HEK293 (cell line): ENCODE results near the gene ZNF641.

Experiments used
- CTCF ChIA-PET: fragments of 350-600 bp; formaldehyde crosslinking; extraction: SDS; loops from one replicate; lab custom pipeline; 2021; ENCODE audit warnings: antibody characterized with exemption; lab: Yijun Ruan, JAX
- POLR2A ChIA-PET: fragments of 300-600 bp; formaldehyde crosslinking; extraction: SDS; loops from one replicate; lab custom pipeline; 2020; ENCODE audit warnings: antibody characterized with exemption, inconsistent platforms; lab: Yijun Ruan, JAX
- H3K27ac ChIP-seq: fragments of 200-500 bp; sonication (Bioruptor generic); 2 replicates; pipeline ENCODE4 v1.5.1; 2014; ENCODE audit warnings: low read depth, low read length, control low read depth, inconsistent platforms; ENCODE audit errors: extremely low read depth
- H3K36me3 ChIP-seq, 2 experiments: fragments of 200-500 bp in 1 of 2; sonication (Bioruptor generic) in 1 of 2; 1 replicate in 1 of 2; 2 replicates in 1 of 2; pipeline ENCODE4 v1.5.1; 2014 to 2017; ENCODE audit warnings: inconsistent platforms in 2 of 2, low read length in 2 of 2; ENCODE audit not compliant: control insufficient read depth in 2 of 2, insufficient read depth in 1 of 2
- H3K4me1 ChIP-seq: fragments of 200-500 bp; sonication (Bioruptor generic); 2 replicates; pipeline ENCODE4 v1.5.1; 2014; ENCODE audit warnings: mild to moderate bottlenecking, low read length, inconsistent platforms; ENCODE audit not compliant: control insufficient read depth, insufficient read depth
- H3K4me3 ChIP-seq: 2 replicates; pipeline ENCODE4 v1.5.1; 2011; ENCODE audit warnings: low read depth, mild to moderate bottlenecking, control low read depth, low read length, moderate library complexity
- H3K9me3 ChIP-seq: fragments of 200-500 bp; sonication (Bioruptor generic); 2 replicates; pipeline ENCODE4 v1.5.1; 2014; ENCODE audit warnings: low read depth, low read length, inconsistent platforms; ENCODE audit not compliant: control insufficient read depth, insufficient read depth
- BCL11B ChIP-seq: fragments of 450-650 bp; formaldehyde crosslinking; IDR thresholded peaks from 2 replicates; pipeline ENCODE4 v1.5.1; 2016; ENCODE audit warnings: low read depth, missing biosample characterization, missing genetic modification characterization
- HOXA7 ChIP-seq: sonication (generic); formaldehyde crosslinking; IDR thresholded peaks from 2 replicates; pipeline ENCODE4 v1.8.1; 2022; ENCODE audit warnings: missing genetic modification reagents, borderline replicate concordance
- SCRT2 ChIP-seq: fragments of 450-650 bp; formaldehyde crosslinking; IDR thresholded peaks from 2 replicates; pipeline ENCODE4 v1.5.1; 2016; ENCODE audit warnings: missing biosample characterization, missing genetic modification characterization
- SP7 ChIP-seq: fragments of 450-650 bp; formaldehyde crosslinking; IDR thresholded peaks from 2 replicates; pipeline ENCODE4 v1.5.1; 2016; ENCODE audit warnings: missing biosample characterization, missing genetic modification characterization
- ZBTB8A ChIP-seq: fragments of 450-650 bp; formaldehyde crosslinking; IDR thresholded peaks from 2 replicates; pipeline ENCODE4 v1.5.1; 2016; ENCODE audit warnings: missing biosample characterization, missing genetic modification characterization
- ZNF133 ChIP-seq: fragments of 450-650 bp; formaldehyde crosslinking; IDR thresholded peaks from 2 replicates; pipeline ENCODE4 v1.5.1; 2016; ENCODE audit warnings: missing biosample characterization, missing genetic modification characterization
- ZNF16 ChIP-seq: fragments of 450-650 bp; formaldehyde crosslinking; IDR thresholded peaks from 2 replicates; pipeline ENCODE4 v1.5.1; 2016; ENCODE audit warnings: low read depth, missing biosample characterization, missing genetic modification characterization
- ZNF19 ChIP-seq: fragments of 450-650 bp; formaldehyde crosslinking; IDR thresholded peaks from 2 replicates; pipeline ENCODE4; 2016; ENCODE audit warnings: missing biosample characterization, missing genetic modification characterization, low read depth
- ZNF366 ChIP-seq: fragments of 450-650 bp; formaldehyde crosslinking; conservative IDR thresholded peaks from 2 replicates; pipeline ENCODE4 v1.5.1; 2016; ENCODE audit warnings: missing biosample characterization, missing genetic modification characterization
- ZNF433 ChIP-seq: fragments of 450-650 bp; formaldehyde crosslinking; IDR thresholded peaks from 2 replicates; pipeline ENCODE4 v1.5.1; 2016; ENCODE audit warnings: missing biosample characterization, missing genetic modification characterization, low read depth
- ZNF837 ChIP-seq: fragments of 450-650 bp; formaldehyde crosslinking; IDR thresholded peaks from 2 replicates; pipeline ENCODE4 v1.5.1; 2016; ENCODE audit warnings: missing biosample characterization, missing genetic modification characterization
- ZSCAN23 ChIP-seq: fragments of 450-650 bp; formaldehyde crosslinking; IDR thresholded peaks from 2 replicates; pipeline ENCODE4 v1.5.1; 2016; ENCODE audit warnings: missing biosample characterization, missing genetic modification characterization
- ZXDB ChIP-seq: fragments of 450-650 bp; formaldehyde crosslinking; IDR thresholded peaks from 2 replicates; pipeline ENCODE4 v1.5.1; 2016; ENCODE audit warnings: missing biosample characterization, missing genetic modification characterization
- TF ChIP-seq, protein P1 (sequence below): fragments of 450-650 bp; formaldehyde crosslinking; IDR thresholded peaks from 2 replicates; pipeline ENCODE4 v1.5.1; 2017; ENCODE audit warnings: missing biosample characterization, missing genetic modification characterization
- TF ChIP-seq, protein P2 (sequence below): fragments of 450-650 bp; formaldehyde crosslinking; conservative IDR thresholded peaks from 2 replicates; pipeline ENCODE4 v1.5.1; 2016; ENCODE audit warnings: low read depth, missing biosample characterization, missing genetic modification characterization
- TF ChIP-seq, protein P3 (sequence below): fragments of 450-650 bp; formaldehyde crosslinking; IDR thresholded peaks from 2 replicates; pipeline ENCODE4 v1.5.1; 2016; ENCODE audit warnings: missing biosample characterization, missing genetic modification characterization, low read depth
- TF ChIP-seq, protein P4 (sequence below): fragments of 450-650 bp; formaldehyde crosslinking; IDR thresholded peaks from 2 replicates; pipeline ENCODE4 v1.5.1; 2016; ENCODE audit warnings: missing biosample characterization, missing genetic modification characterization
- TF ChIP-seq, protein P5 (sequence below): fragments of 450-650 bp; formaldehyde crosslinking; IDR thresholded peaks from 2 replicates; pipeline ENCODE4 v1.5.1; 2016; ENCODE audit warnings: missing biosample characterization, missing genetic modification characterization

Gene ZNF641

DNA sequence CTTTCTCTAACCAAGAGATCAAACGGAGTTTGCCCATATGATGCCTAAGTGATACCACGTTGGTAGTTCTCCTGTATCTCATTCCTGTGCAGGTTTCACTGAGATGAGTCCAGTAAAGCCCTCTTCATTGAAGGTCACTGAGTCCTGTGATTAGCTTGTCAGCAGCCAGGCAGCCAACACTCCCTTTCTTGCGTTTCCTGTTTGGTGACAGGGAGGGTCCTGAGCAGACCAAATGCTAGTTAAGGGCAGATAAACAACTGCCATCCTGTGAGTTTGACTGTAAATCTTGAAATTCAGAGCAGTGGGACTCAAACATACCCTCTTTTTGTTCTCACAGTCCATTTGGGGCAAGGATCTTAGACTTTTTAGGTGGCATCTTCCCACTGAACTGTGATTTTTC, 39.4 kb downstream of the ZNF641 start:
- CTCF ChIA-PET, result interaction anchor here (0.5 kb wide), 1 partner anchor 26 kb away, joined by 5 read pairs; no protein-coding TSS in a partner anchor
- Histone ChIP-seq H3K9me3 (no peaks in the 10 kb centered on the region), H3K27ac (no peak overlapping the region), H3K4me1 (no peaks in the 10 kb centered on the region), H3K4me3 (no peak overlapping the region), H3K36me3 (no peaks in the 10 kb centered on the region)
- POLR2A ChIA-PET, result no interaction called here
- TF ChIP-seq ZNF133 (tag by site-specific recombination), result no peak
- TF ChIP-seq, protein P1, sequence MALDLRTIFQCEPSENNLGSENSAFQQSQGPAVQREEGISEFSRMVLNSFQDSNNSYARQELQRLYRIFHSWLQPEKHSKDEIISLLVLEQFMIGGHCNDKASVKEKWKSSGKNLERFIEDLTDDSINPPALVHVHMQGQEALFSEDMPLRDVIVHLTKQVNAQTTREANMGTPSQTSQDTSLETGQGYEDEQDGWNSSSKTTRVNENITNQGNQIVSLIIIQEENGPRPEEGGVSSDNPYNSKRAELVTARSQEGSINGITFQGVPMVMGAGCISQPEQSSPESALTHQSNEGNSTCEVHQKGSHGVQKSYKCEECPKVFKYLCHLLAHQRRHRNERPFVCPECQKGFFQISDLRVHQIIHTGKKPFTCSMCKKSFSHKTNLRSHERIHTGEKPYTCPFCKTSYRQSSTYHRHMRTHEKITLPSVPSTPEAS (tag by site-specific recombination), result no peak
- no peak for TF ChIP-seq ZNF19 (tag by site-specific recombination)
- no peak for TF ChIP-seq ZSCAN23 (tag by site-specific recombination)
- TF ChIP-seq ZXDB (tag by site-specific recombination), result no peak
- no peak for TF ChIP-seq SP7 (tag by site-specific recombination)
- TF ChIP-seq, protein P2, sequence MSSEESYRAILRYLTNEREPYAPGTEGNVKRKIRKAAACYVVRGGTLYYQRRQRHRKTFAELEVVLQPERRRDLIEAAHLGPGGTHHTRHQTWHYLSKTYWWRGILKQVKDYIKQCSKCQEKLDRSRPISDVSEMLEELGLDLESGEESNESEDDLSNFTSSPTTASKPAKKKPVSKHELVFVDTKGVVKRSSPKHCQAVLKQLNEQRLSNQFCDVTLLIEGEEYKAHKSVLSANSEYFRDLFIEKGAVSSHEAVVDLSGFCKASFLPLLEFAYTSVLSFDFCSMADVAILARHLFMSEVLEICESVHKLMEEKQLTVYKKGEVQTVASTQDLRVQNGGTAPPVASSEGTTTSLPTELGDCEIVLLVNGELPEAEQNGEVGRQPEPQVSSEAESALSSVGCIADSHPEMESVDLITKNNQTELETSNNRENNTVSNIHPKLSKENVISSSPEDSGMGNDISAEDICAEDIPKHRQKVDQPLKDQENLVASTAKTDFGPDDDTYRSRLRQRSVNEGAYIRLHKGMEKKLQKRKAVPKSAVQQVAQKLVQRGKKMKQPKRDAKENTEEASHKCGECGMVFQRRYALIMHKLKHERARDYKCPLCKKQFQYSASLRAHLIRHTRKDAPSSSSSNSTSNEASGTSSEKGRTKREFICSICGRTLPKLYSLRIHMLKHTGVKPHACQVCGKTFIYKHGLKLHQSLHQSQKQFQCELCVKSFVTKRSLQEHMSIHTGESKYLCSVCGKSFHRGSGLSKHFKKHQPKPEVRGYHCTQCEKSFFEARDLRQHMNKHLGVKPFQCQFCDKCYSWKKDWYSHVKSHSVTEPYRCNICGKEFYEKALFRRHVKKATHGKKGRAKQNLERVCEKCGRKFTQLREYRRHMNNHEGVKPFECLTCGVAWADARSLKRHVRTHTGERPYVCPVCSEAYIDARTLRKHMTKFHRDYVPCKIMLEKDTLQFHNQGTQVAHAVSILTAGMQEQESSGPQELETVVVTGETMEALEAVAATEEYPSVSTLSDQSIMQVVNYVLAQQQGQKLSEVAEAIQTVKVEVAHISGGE (tag by site-specific recombination), result no peak
- TF ChIP-seq, protein P3, sequence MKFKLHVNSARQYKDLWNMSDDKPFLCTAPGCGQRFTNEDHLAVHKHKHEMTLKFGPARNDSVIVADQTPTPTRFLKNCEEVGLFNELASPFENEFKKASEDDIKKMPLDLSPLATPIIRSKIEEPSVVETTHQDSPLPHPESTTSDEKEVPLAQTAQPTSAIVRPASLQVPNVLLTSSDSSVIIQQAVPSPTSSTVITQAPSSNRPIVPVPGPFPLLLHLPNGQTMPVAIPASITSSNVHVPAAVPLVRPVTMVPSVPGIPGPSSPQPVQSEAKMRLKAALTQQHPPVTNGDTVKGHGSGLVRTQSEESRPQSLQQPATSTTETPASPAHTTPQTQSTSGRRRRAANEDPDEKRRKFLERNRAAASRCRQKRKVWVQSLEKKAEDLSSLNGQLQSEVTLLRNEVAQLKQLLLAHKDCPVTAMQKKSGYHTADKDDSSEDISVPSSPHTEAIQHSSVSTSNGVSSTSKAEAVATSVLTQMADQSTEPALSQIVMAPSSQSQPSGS (tag by site-specific recombination), result no peak
- TF ChIP-seq ZNF366 (tag by site-specific recombination), result no peak
- no peak for TF ChIP-seq ZNF16 (tag by site-specific recombination)
- TF ChIP-seq ZNF837, result no peak
- TF ChIP-seq, protein P4, sequence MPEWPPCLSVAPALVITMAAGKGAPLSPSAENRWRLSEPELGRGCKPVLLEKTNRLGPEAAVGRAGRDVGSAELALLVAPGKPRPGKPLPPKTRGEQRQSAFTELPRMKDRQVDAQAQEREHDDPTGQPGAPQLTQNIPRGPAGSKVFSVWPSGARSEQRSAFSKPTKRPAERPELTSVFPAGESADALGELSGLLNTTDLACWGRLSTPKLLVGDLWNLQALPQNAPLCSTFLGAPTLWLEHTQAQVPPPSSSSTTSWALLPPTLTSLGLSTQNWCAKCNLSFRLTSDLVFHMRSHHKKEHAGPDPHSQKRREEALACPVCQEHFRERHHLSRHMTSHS (tag by site-specific recombination), result no peak
- no peak for TF ChIP-seq HOXA7 (CRISPR knock-in tag)
- no peak for TF ChIP-seq SCRT2 (tag by site-specific recombination)
- TF ChIP-seq BCL11B (tag by site-specific recombination), result no peak
- TF ChIP-seq, protein P5, sequence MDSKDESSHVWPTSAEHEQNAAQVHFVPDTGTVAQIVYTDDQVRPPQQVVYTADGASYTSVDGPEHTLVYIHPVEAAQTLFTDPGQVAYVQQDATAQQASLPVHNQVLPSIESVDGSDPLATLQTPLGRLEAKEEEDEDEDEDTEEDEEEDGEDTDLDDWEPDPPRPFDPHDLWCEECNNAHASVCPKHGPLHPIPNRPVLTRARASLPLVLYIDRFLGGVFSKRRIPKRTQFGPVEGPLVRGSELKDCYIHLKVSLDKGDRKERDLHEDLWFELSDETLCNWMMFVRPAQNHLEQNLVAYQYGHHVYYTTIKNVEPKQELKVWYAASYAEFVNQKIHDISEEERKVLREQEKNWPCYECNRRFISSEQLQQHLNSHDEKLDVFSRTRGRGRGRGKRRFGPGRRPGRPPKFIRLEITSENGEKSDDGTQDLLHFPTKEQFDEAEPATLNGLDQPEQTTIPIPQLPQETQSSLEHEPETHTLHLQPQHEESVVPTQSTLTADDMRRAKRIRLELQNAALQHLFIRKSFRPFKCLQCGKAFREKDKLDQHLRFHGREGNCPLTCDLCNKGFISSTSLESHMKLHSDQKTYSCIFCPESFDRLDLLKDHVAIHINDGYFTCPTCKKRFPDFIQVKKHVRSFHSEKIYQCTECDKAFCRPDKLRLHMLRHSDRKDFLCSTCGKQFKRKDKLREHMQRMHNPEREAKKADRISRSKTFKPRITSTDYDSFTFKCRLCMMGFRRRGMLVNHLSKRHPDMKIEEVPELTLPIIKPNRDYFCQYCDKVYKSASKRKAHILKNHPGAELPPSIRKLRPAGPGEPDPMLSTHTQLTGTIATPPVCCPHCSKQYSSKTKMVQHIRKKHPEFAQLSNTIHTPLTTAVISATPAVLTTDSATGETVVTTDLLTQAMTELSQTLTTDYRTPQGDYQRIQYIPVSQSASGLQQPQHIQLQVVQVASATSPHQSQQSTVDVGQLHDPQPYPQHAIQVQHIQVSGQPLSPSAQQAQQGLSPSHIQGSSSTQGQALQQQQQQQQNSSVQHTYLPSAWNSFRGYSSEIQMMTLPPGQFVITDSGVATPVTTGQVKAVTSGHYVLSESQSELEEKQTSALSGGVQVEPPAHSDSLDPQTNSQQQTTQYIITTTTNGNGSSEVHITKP (tag by site-specific recombination), result no peak
- TF ChIP-seq ZBTB8A (tag by site-specific recombination), result no peak
- TF ChIP-seq ZNF433 (tag by site-specific recombination), result no peak
